GM19324 (cell line): ENCODE results near the gene TFF1.

Experiments used
- ATAC-seq: cut with Tn5 transposase; IDR thresholded peaks from one replicate; pipeline ENCODE4 v1.9.1; 2021; ENCODE audit warnings: mild to moderate bottlenecking, moderate library complexity; ENCODE audit not compliant: unreplicated experiment, low FRiP score

Gene TFF1

GRCh38 chr21:42347601-42348327 is 18.6 kb downstream of the TFF1 start:
- ATAC-seq: no peak

GRCh38 chr21:42346866-42347600 is 19.3 kb downstream of the TFF1 start:
- ATAC-seq: no peak

GRCh38 chr21:42346441-42346840 is 19.9 kb downstream of the TFF1 start:
- no peak for ATAC-seq

- no peak for ATAC-seq
These were observed 21.7 kb downstream of the TFF1 start for GRCh38 chr21:42344631-42345030.

- no peak for ATAC-seq
These were observed 22.3 kb downstream of the TFF1 start for GRCh38 chr21:42343963-42344510.

- no peak for ATAC-seq
These were observed 22.8 kb downstream of the TFF1 start for GRCh38 chr21:42343556-42343955.

GRCh38 chr21:42343101-42343500 is 23.2 kb downstream of the TFF1 start:
- no peak for ATAC-seq

- ATAC-seq: no peak
These were observed 24.4 kb downstream of the TFF1 start for GRCh38 chr21:42341776-42342542.

- no peak for ATAC-seq
These were observed 25.9 kb downstream of the TFF1 start for GRCh38 chr21:42340187-42341050.

GRCh38 chr21:42338729-42339715 is 27.3 kb downstream of the TFF1 start:
- ATAC-seq: no peak

- ATAC-seq: no peak
These were observed 28.3 kb downstream of the TFF1 start for GRCh38 chr21:42337830-42338728.

- ATAC-seq: no peak
These were observed 29.1 kb downstream of the TFF1 start for GRCh38 chr21:42337276-42337675.

GRCh38 chr21:42336054-42336453 is 30.3 kb downstream of the TFF1 start:
- no peak for ATAC-seq

- ATAC-seq: no peak
These were observed 33.6 kb downstream of the TFF1 start for GRCh38 chr21:42332557-42333317.

GRCh38 chr21:42331660-42332059 is 34.7 kb downstream of the TFF1 start:
- ATAC-seq: no peak

GRCh38 chr21:42330380-42331371 is 35.7 kb downstream of the TFF1 start:
- ATAC-seq: no peak
